ENCODE results near the gene CEP44.
"Not testable (repeated sequence)": the region's sequence is repeated elsewhere in the genome, so short reads cannot be mapped to it uniquely, and the experiment has no call there.

The CEP44 gene

GRCh38 chr4:174340714-174341113 is 57.0 kb downstream of the CEP44 start:
- Mint-ChIP-seq H3K27me3 (peaks cover 10% of the 10 kb centered on the region), H3K4me3 (no peak overlapping the region), H3K9me3 (peaks cover 0 to 6% of the 10 kb centered on the region in 2 donors), H3K4me1 (no peaks in the 10 kb centered on the region), H3K27ac (no peak overlapping the region)
- ATAC-seq (no peak), DNase-seq (no peak)

GRCh38 chr4:174349156-174349555 is 65.4 kb downstream of the CEP44 start:
- Mint-ChIP-seq H3K4me1 (no peaks in the 10 kb centered on the region), H3K27me3 (peaks cover 52% of the 10 kb centered on the region)
- no peak for DNase-seq

GRCh38 chr4:174352061-174352819 is 68.5 kb downstream of the CEP44 start:
- DNase-seq, result no peak
- no peak overlapping the region for H3K27ac Mint-ChIP-seq
- no peaks in the 10 kb centered on the region for H3K4me1 Mint-ChIP-seq
- H3K4me3 Mint-ChIP-seq, result no peak overlapping the region
- no peak for ATAC-seq
- H3K9me3 Mint-ChIP-seq, result peaks cover 17 to 26% of the 10 kb centered on the region in 2 donors
- peaks cover 50% of the 10 kb centered on the region for H3K27me3 Mint-ChIP-seq

More at GRCh38 chr4:174349156-174349555, 65.4 kb downstream of the CEP44 start:
- ATAC-seq, result no peak
- Mint-ChIP-seq H3K4me3 (no peak overlapping the region), H3K9me3 (peaks cover 24 to 27% of the 10 kb centered on the region in 2 donors), H3K27ac (no peak overlapping the region)

GRCh38 chr4:174357321-174357720 is 73.6 kb downstream of the CEP44 start:
- no peak for ATAC-seq
- H3K9me3 Mint-ChIP-seq, result no peaks in the 10 kb centered on the region
- peaks cover 18% of the 10 kb centered on the region for H3K4me1 Mint-ChIP-seq
- H3K4me3 Mint-ChIP-seq, result no peak overlapping the region
- H3K27me3 Mint-ChIP-seq, result peaks cover 25% of the 10 kb centered on the region
- DNase-seq, result no peak
- H3K27ac Mint-ChIP-seq, result no peak overlapping the region

GRCh38 chr4:174358410-174358809 is 74.7 kb downstream of the CEP44 start:
- no peak overlapping the region for H3K27ac Mint-ChIP-seq
- ATAC-seq (peak; percentile 1), DNase-seq (no peak)
- H3K9me3 Mint-ChIP-seq, result no peaks in the 10 kb centered on the region
- peaks cover 25% of the 10 kb centered on the region for H3K27me3 Mint-ChIP-seq
- H3K4me3 Mint-ChIP-seq, result no peak overlapping the region
- peaks cover 18% of the 10 kb centered on the region for H3K4me1 Mint-ChIP-seq

GRCh38 chr4:174358829-174359228 is 75.1 kb downstream of the CEP44 start:
- Mint-ChIP-seq H3K27ac (no peak overlapping the region), H3K9me3 (no peaks in the 10 kb centered on the region), H3K4me1 (peaks cover 18% of the 10 kb centered on the region), H3K27me3 (peaks cover 25% of the 10 kb centered on the region), H3K4me3 (no peak overlapping the region)
- DNase-seq, result peak; percentile 12 to 32
- ATAC-seq, result peak; percentile 99

GRCh38 chr4:174362340-174362739 is 78.6 kb downstream of the CEP44 start:
- Mint-ChIP-seq H3K9me3 (no peaks in the 10 kb centered on the region), H3K27ac (no peak overlapping the region), H3K27me3 (no peaks in the 10 kb centered on the region), H3K4me1 (peaks cover 18% of the 10 kb centered on the region), H3K4me3 (no peak overlapping the region)
- no peak for ATAC-seq
- no peak for DNase-seq

GRCh38 chr4:174363782-174364181 is 80.1 kb downstream of the CEP44 start:
- H3K27ac Mint-ChIP-seq, H3K4me3 Mint-ChIP-seq, DNase-seq, H3K9me3 Mint-ChIP-seq, H3K27me3 Mint-ChIP-seq, ATAC-seq, H3K4me1 Mint-ChIP-seq: not testable (repeated sequence)

GRCh38 chr4:174365018-174365587 is 81.4 kb downstream of the CEP44 start:
- no peak for ATAC-seq
- H3K27ac Mint-ChIP-seq, result no peak overlapping the region
- H3K4me1 Mint-ChIP-seq, result no peaks in the 10 kb centered on the region
- no peaks in the 10 kb centered on the region for H3K9me3 Mint-ChIP-seq
- H3K4me3 Mint-ChIP-seq, result no peak overlapping the region
- DNase-seq, result no peak
- H3K27me3 Mint-ChIP-seq, result no peaks in the 10 kb centered on the region

- DNase-seq, result no peak
- Mint-ChIP-seq H3K4me3 (no peak overlapping the region), H3K9me3 (no peaks in the 10 kb centered on the region), H3K27ac (no peak overlapping the region), H3K4me1 (no peaks in the 10 kb centered on the region), H3K27me3 (no peaks in the 10 kb centered on the region)
- ATAC-seq, result no peak
Measured at GRCh38 chr4:174369985-174370384, 86.3 kb downstream of the CEP44 start.

GRCh38 chr4:174373821-174374220 is 90.1 kb downstream of the CEP44 start:
- ATAC-seq, result no peak
- H3K4me1 Mint-ChIP-seq, result no peaks in the 10 kb centered on the region
- no peak overlapping the region for H3K4me3 Mint-ChIP-seq
- H3K27me3 Mint-ChIP-seq, result no peaks in the 10 kb centered on the region
- no peak overlapping the region for H3K27ac Mint-ChIP-seq
- no peaks in the 10 kb centered on the region for H3K9me3 Mint-ChIP-seq
- DNase-seq, result no peak

GRCh38 chr4:174375422-174375821 is 91.7 kb downstream of the CEP44 start:
- Mint-ChIP-seq H3K4me1 (no peaks in the 10 kb centered on the region), H3K27ac (no peak overlapping the region), H3K27me3 (no peaks in the 10 kb centered on the region), H3K9me3 (no peaks in the 10 kb centered on the region), H3K4me3 (no peak overlapping the region)
- DNase-seq, result no peak
- no peak for ATAC-seq

- ATAC-seq (no peak), DNase-seq (no peak)
- H3K27me3 Mint-ChIP-seq, result no peaks in the 10 kb centered on the region
- H3K4me3 Mint-ChIP-seq, result no peak overlapping the region
- H3K4me1 Mint-ChIP-seq, result no peaks in the 10 kb centered on the region
- no peak overlapping the region for H3K27ac Mint-ChIP-seq
- H3K9me3 Mint-ChIP-seq, result no peaks in the 10 kb centered on the region
Measured at GRCh38 chr4:174377613-174378012, 93.9 kb downstream of the CEP44 start.

GRCh38 chr4:174378951-174379350 is 95.2 kb downstream of the CEP44 start:
- Mint-ChIP-seq H3K4me1 (no peaks in the 10 kb centered on the region), H3K27ac (no peak overlapping the region), H3K9me3 (no peaks in the 10 kb centered on the region), H3K27me3 (no peaks in the 10 kb centered on the region), H3K4me3 (no peak overlapping the region)
- DNase-seq (no peak), ATAC-seq (no peak)

GRCh38 chr4:174380206-174380605 is 96.5 kb downstream of the CEP44 start:
- DNase-seq, H3K9me3 Mint-ChIP-seq, H3K27me3 Mint-ChIP-seq, H3K4me1 Mint-ChIP-seq, H3K4me3 Mint-ChIP-seq, H3K27ac Mint-ChIP-seq, ATAC-seq: not testable (repeated sequence)

GRCh38 chr4:174380699-174381439 is 97.2 kb downstream of the CEP44 start:
- no peak overlapping the region for H3K4me3 Mint-ChIP-seq
- no peak for DNase-seq
- H3K9me3 Mint-ChIP-seq, result no peaks in the 10 kb centered on the region
- ATAC-seq, result no peak
- no peaks in the 10 kb centered on the region for H3K4me1 Mint-ChIP-seq
- no peak overlapping the region for H3K27ac Mint-ChIP-seq
- H3K27me3 Mint-ChIP-seq, result no peaks in the 10 kb centered on the region
